Stomach (tissue), 4 donors: ENCODE data around the gene YIPF5.

Source experiments
- POLR2A ChIP-seq, 4 donors: fragments of 450-650 bp; IDR thresholded peaks; one replicate each; pipeline ENCODE4 v1.6.1; 2016; ENCODE audit warnings: antibody characterized with exemption in 4 of 4, control low read depth in 2 of 4, mild to moderate bottlenecking in 1 of 4, moderate library complexity in 1 of 4
- TF ChIP-seq, protein P1 (sequence below), 7 experiments: fragments of 450-650 bp in 4 of 7; fragments of 200-600 bp in 3 of 7; sonication (generic) in 3 of 7; IDR thresholded peaks; one replicate each; pipeline ENCODE4 v1.5.1; 2016 to 2019; ENCODE audit warnings: antibody characterized with exemption in 7 of 7, control low read depth in 2 of 7, mild to moderate bottlenecking in 1 of 7

DNA sequence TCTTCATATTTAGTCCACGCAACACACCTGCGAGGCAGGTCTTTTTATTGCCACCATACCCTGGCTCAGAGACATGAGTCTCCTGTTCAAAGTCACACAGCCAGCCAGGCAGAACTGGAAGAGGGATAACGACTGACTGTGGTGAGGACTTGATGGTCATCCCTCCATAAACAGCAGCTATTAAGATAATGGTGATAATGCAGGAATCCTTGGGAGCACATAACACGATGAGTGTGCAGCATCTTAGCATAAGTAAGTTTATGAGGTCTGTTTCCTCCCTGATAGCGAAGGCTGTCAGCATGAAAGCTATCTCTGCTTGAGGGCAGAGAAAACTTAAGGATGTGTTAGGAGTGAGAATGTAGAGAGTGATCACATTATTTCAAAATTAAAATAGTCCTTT lies 31.1 kb upstream of the YIPF5 start:
- TF ChIP-seq, protein P1, sequence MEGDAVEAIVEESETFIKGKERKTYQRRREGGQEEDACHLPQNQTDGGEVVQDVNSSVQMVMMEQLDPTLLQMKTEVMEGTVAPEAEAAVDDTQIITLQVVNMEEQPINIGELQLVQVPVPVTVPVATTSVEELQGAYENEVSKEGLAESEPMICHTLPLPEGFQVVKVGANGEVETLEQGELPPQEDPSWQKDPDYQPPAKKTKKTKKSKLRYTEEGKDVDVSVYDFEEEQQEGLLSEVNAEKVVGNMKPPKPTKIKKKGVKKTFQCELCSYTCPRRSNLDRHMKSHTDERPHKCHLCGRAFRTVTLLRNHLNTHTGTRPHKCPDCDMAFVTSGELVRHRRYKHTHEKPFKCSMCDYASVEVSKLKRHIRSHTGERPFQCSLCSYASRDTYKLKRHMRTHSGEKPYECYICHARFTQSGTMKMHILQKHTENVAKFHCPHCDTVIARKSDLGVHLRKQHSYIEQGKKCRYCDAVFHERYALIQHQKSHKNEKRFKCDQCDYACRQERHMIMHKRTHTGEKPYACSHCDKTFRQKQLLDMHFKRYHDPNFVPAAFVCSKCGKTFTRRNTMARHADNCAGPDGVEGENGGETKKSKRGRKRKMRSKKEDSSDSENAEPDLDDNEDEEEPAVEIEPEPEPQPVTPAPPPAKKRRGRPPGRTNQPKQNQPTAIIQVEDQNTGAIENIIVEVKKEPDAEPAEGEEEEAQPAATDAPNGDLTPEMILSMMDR (IDR thresholded peaks at IDR 0.05), result no peak
- no peak for TF ChIP-seq POLR2A (IDR thresholded peaks at IDR 0.05)
